HFFc6 (cell line): ENCODE measurements around the gene GRIK4. TPM values are rescaled to one million over a fixed set of nuclear protein-coding genes. Genes with fewer than 3 reads are reported as not detected.
A peak's percentile ranks its signal among the peaks of the same experiment; 100 is the strongest.
"Not testable (repeated sequence)": the region's sequence is repeated elsewhere in the genome, so short reads cannot be mapped to it uniquely, and the experiment has no call there.

Experiments
- DNase-seq: peaks from one replicate; pipeline ENCODE4 v3.0.0-alpha.2; 2018
- H3K27ac Mint-ChIP-seq: 2 replicates; pipeline ENCODE4 v1.8.0; 2020; ENCODE audit warnings: mild to moderate bottlenecking, mixed read lengths
- H3K27me3 Mint-ChIP-seq: 2 replicates; pipeline ENCODE4 v1.8.0; 2021; ENCODE audit warnings: mild to moderate bottlenecking, moderate library complexity, mixed read lengths; ENCODE audit not compliant: insufficient read depth
- H3K36me3 Mint-ChIP-seq: 2 replicates; pipeline ENCODE4 v1.8.0; 2021; ENCODE audit warnings: low read depth, mixed read lengths
- H3K4me1 Mint-ChIP-seq: 2 replicates; pipeline ENCODE4 v1.8.0; 2020; ENCODE audit warnings: low read depth, mixed read lengths
- H3K4me3 Mint-ChIP-seq: 2 replicates; pipeline ENCODE4 v1.8.0; 2020; ENCODE audit warnings: mild to moderate bottlenecking, moderate library complexity, mixed read lengths
- H3K9me3 Mint-ChIP-seq: 2 replicates; pipeline ENCODE4 v1.8.0; 2020; ENCODE audit warnings: mild to moderate bottlenecking, mixed read lengths
- CTCF ChIP-seq: fragments of 200-600 bp; sonication (generic); IDR thresholded peaks from 2 replicates; pipeline ENCODE4 v1.5.0; 2021; ENCODE audit warnings: antibody characterized with exemption, mild to moderate bottlenecking
- total RNA-seq, 6 experiments: library from RNA; stranded (reverse); fragmentation: NEBNext Ultra II Directional; extraction: Animal tissue kit (Norgen Biotek cat#: 25700); gene quantifications; 2 replicates in 1 of 6; 3 replicates in 5 of 6; pipeline ENCODE4 v1.2.3, GENCODE V29; 2021

Gene GRIK4
- total RNA-seq, 6 experiments from 2014 or later = not detected

GRCh38 chr11:120500414-120501071, 11.0 kb upstream of the GRIK4 start:
- Mint-ChIP-seq H3K4me3 (peak overlapping the region; percentile 41; the same call in 1 of the 2 replicates), H3K9me3 (no peaks in the 10 kb centered on the region), H3K36me3 (peaks cover 7% of the 10 kb centered on the region; the same call in 1 of the 2 replicates), H3K27ac (no peak overlapping the region), H3K27me3 (peaks cover 19% of the 10 kb centered on the region), H3K4me1 (peaks cover 20% of the 10 kb centered on the region)
- TF ChIP-seq CTCF = no peak
- no peak for DNase-seq

- no peak for TF ChIP-seq CTCF
- Mint-ChIP-seq H3K4me1 (peaks cover 20% of the 10 kb centered on the region), H3K9me3 (no peaks in the 10 kb centered on the region), H3K27me3 (peaks cover 19% of the 10 kb centered on the region), H3K36me3 (peaks cover 4% of the 10 kb centered on the region; the same call in 1 of the 2 replicates), H3K27ac (no peak overlapping the region), H3K4me3 (no peak overlapping the region)
- no peak for DNase-seq
Observed at GRCh38 chr11:120501440-120501839, 10.1 kb upstream of the GRIK4 start.

GRCh38 chr11:120501976-120502755, 9.4 kb upstream of the GRIK4 start:
- Mint-ChIP-seq H3K9me3 (no peaks in the 10 kb centered on the region), H3K27ac (no peak overlapping the region), H3K4me3 (no peak overlapping the region), H3K27me3 (peaks cover 22% of the 10 kb centered on the region), H3K4me1 (peaks cover 20% of the 10 kb centered on the region), H3K36me3 (no peaks in the 10 kb centered on the region)
- no peak for TF ChIP-seq CTCF
- no peak for DNase-seq

- DNase-seq, H3K36me3 Mint-ChIP-seq, H3K9me3 Mint-ChIP-seq, H3K27ac Mint-ChIP-seq, H3K4me3 Mint-ChIP-seq: not testable (repeated sequence)
- Mint-ChIP-seq H3K4me1 (peaks cover 20% of the 10 kb centered on the region), H3K27me3 (peaks cover 35% of the 10 kb centered on the region)
Observed at GRCh38 chr11:120503529-120503928, 8.0 kb upstream of the GRIK4 start.

GRCh38 chr11:120505801-120506425, 5.6 kb upstream of the GRIK4 start:
- Mint-ChIP-seq H3K27ac (no peak overlapping the region), H3K36me3 (no peaks in the 10 kb centered on the region), H3K4me1 (peaks cover 10% of the 10 kb centered on the region), H3K4me3 (no peak overlapping the region), H3K27me3 (peaks cover 41% of the 10 kb centered on the region), H3K9me3 (no peaks in the 10 kb centered on the region)
- DNase-seq = no peak
- no peak for TF ChIP-seq CTCF
